Fibroblast of pulmonary artery (primary cell): ENCODE measurements around the gene NDUFAF7.
"Not testable (repeated sequence)": the region's sequence is repeated elsewhere in the genome, so short reads cannot be mapped to it uniquely, and the experiment has no call there.

Experiments
- DNase-seq: peaks from one replicate; pipeline ENCODE4 v3.0.0-alpha.2; 2010; ENCODE audit warnings: low read depth
- H3K4me3 ChIP-seq: replicated peaks from 2 replicates; pipeline ENCODE4 v1.5.1; 2011; ENCODE audit warnings: low read depth, mild to moderate bottlenecking, control low read depth, low read length, moderate library complexity
- TF ChIP-seq, protein P1 (sequence below): IDR thresholded peaks from 2 replicates; pipeline ENCODE4 v1.5.1; 2011; ENCODE audit warnings: mild to moderate bottlenecking, control low read depth, low read length, inconsistent platforms; ENCODE audit errors: missing control alignments

Gene NDUFAF7

DNA sequence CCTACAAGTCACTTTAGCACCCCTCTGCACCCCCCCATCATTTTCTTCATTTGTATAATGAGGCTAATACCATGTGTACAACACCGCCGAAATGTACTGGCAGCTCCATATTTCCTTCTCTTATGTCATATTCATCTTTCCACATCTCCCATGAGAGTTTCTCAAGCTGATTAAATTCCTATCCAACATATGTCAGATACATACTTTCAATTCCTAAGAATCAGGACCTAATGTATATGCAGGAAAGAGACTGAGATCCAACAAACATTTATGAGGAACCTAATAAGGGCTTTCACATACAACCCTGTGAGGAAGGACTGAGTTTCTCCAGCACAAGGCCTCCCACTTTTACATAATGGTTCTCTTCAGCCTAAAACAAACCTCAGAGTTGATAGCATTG, 51.3 kb downstream of the NDUFAF7 start:
- peak; percentile 71 for DNase-seq
- TF ChIP-seq, protein P1, sequence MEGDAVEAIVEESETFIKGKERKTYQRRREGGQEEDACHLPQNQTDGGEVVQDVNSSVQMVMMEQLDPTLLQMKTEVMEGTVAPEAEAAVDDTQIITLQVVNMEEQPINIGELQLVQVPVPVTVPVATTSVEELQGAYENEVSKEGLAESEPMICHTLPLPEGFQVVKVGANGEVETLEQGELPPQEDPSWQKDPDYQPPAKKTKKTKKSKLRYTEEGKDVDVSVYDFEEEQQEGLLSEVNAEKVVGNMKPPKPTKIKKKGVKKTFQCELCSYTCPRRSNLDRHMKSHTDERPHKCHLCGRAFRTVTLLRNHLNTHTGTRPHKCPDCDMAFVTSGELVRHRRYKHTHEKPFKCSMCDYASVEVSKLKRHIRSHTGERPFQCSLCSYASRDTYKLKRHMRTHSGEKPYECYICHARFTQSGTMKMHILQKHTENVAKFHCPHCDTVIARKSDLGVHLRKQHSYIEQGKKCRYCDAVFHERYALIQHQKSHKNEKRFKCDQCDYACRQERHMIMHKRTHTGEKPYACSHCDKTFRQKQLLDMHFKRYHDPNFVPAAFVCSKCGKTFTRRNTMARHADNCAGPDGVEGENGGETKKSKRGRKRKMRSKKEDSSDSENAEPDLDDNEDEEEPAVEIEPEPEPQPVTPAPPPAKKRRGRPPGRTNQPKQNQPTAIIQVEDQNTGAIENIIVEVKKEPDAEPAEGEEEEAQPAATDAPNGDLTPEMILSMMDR = no peak
- H3K4me3 ChIP-seq = no peak overlapping the region

DNA sequence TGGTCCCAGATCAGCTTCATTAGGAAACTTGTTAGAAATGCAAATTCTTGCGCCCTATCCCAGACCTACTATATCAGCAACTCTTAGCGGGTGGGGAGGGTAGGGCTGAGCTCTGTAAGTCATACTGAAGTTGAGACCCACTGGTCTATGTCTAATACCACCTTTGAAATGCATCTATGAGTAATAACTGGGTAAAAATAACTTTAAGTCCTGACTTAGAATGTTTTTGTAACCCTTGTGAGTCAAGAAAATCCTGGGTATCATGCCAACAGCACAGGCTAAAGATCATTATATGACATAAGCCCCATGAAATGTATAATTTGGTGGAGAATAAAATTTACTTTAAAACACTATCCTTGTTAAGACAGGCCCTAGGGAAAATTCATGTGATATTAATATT, 51.7 kb downstream of the NDUFAF7 start:
- TF ChIP-seq, protein P1 = no peak
- peak; percentile 90 for DNase-seq
- no peak overlapping the region for H3K4me3 ChIP-seq

DNA sequence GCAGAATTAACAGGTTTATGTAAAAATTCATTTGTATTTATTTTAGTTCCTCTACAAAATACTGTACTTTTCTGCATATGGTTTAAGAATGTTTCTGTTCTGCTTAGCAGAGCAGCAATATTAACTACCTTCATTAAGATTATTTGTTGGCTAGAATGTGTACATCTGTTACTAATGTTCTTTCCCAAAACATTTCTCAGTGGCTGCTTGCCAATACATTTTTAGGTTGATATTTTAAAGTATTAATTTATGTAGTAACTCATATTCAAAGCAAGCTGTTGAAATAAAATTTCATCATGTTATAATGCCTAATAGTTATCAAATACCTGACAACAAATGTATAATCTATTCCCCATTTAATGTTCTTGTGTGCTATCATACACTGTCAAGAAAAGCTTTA, 52.9 kb downstream of the NDUFAF7 start:
- no peak overlapping the region for H3K4me3 ChIP-seq
- peak; percentile 45 for DNase-seq
- TF ChIP-seq, protein P1 = no peak

DNA sequence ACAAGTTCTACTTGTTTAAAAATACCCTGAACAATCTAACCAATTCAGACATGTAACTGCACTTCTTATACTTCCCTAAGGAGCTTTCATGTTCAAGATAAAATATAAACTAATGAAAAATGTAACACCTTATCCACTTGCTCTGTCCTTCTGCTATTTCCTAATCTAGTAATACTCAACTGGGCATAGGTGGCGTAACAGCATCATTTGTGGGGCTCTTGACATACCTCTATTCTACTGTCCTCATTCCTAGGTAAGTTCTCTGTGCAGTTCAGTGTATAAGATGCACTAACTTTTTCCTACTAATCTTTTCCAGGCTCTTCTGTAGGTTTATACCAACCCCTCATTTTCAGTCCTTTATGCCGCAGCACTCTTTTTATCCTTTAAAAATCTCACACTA, 56.5 kb downstream of the NDUFAF7 start:
- H3K4me3 ChIP-seq = no peak overlapping the region
- TF ChIP-seq, protein P1 = no peak
- no peak for DNase-seq

DNA sequence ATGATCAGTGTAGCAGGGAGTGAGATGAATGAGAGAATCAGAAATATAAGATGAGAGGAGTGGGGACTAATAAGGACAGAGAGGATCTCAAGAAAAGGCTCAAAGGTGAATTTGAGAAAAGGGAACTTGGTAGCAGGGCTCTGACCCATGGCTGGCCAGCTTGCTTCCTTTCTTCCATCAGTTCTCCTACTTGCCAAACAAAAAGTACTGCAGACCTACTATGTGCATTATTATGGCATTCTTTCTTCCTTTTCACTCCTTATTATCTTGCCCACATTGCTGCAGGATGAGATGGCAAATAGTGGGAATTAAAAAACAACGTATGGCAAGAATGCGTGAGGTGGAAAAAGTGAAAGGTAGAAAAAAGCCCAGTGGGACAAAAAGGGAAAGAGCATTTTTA, 60.2 kb downstream of the NDUFAF7 start:
- TF ChIP-seq, protein P1 = no peak
- no peak overlapping the region for H3K4me3 ChIP-seq
- no peak for DNase-seq

DNA sequence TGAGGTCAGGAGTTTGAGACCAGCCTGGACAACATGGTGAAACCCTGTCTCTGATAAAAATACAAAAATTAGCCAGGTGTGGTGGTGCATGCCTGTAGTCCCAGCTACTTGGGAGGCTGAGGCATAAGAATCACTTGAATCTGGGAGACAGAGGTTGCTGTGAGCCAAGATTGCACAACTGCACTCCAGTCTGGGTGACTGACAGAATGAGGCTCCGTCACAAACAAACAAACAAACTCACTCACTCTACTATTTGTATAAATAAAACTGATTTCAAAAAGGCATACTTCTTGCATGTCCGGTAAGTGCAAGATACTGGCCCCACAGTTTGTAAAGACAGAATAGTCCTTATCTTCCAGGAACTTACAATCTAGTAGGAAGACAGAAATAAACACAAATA, 63.4 kb downstream of the NDUFAF7 start:
- not testable (repeated sequence) for DNase-seq, H3K4me3 ChIP-seq

DNA sequence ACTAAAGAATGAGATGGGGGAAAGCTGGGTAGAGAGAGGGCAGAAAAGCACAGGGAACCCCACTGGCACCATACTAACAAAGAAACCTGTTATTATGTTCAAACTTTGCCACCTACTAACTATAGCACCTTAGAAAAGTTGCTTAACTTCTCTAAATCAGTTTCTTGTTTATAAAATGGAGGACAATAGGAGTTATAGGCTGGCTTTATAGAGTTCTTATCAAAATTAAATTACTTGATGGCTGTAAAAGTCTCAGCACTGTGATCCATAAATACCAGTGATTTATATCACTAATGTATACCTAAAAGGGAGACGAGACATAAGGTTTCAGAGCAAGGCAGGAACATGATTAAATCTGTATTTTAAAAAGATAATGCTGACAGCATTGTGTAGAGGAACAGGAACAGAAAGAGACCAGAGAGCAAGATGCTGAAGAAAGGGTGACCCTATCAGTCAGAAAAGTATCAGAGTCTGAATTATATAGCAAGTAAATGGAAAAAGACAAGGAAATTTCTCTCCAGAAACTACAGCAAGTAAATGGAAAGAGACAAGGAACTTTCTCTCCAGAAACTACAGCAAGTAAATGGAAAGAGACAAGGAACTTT, 64.1 kb downstream of the NDUFAF7 start:
- TF ChIP-seq, protein P1 = no peak
- H3K4me3 ChIP-seq = no peak overlapping the region
- DNase-seq = no peak
